Superior temporal gyrus (tissue), 1 donor: Measurements from ENCODE around the gene OR5A1.
"Not testable (repeated sequence)": the region's sequence is repeated elsewhere in the genome, so short reads cannot be mapped to it uniquely, and the experiment has no call there.

Source experiments
- DNase-seq: peaks from one replicate; pipeline ENCODE4 v3.0.0-alpha.2; 2016; ENCODE audit errors: extremely low spot score

Gene OR5A1

DNA sequence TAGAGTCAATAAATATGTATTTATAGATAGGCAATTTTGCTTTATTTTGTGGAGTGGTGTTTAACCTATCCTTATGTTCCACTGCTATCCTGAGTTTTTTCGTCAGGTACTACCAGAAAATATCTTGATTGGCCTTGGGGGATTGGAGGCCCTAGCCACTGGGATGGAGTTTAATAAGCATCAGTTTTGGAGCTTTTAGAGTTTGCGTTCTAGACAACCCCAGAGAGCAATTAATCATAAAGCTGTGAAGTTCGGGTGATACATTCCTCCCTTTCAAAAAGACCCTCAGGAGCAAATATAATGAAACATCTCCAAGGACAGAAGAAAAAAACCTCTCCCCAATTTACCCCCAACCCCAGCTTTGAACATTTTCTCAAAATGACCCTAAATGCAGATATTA is at the start of gene OR5A1:
Gene OR5A1 (plus strand): TSS at position 301 of the 400 bp plus-strand sequence. CDS start 6,700 bp downstream, outside the sequence.
- DNase-seq = no peak

DNA sequence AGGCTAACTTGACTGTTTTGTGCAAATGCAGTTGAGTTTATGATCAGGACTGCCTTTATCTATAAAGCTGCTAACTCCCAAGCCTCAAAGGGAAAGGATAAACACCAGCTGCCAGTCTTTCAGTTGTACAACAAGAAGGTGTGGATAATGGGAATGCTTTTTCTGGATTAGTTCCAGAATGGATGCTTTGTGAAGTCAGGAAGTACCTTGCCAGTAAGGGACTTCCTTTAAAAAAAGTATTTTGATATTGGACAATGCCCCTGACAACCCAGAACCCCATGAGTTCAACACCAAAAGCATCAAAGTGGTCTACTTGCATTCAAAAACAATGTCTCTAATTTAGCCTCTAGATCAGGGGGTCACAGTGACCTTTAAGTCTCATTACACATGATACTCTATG is 42.1 kb upstream of the OR5A1 start:
- no peak for DNase-seq

DNA sequence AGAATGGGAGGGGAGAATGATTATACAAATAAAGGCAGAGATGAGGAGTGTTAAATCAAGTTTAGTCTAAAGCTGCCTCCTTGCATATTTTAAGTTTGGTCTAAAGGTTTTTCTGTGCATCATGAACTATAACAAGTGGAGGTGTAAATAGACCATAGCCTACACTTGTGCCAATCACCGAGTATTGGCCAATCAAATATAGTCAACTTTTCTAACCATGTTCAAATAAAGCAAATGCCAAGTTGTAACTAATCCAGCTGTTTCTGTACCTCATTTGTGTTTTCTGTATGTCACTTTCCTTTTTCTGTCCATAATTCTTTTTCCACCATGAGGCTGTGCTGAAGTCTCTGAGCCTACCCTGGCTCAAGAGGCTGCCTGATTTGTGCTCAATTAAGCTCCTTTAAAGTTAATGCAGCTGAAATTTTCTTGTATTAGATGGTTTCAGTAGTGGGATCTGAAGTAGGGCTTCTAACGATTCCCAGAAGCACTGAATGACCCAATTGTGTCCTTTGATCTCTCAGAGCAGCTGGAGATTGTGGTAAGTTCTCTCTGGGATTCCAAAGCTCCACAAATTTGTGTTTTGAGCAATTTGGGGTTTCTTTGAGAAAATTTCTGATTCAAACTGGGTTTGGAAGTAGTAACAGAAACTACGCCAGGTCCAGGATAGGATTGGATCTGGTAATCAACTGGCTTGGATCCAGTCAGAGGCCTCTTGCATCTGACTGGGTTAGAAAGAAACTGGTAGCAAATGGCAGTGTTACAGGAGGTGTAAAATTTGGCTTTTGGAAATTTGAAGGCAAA is 35.6 kb upstream of the OR5A1 start:
- no peak for DNase-seq

DNA sequence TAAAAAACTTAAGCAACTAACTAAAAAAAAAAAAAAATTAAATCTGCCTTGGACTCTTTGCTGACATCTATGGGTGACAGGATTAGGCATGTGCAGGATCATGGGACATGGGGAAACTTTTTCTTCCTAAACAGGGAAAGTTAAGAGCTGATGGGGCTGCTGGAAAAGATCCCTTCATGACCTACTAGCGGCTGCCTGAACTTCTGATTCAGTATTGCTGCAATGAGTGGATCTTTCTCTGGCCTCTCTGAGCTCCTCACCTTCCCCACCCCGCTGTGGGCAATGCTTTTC is 35.1 kb upstream of the OR5A1 start:
- DNase-seq = no peak

DNA sequence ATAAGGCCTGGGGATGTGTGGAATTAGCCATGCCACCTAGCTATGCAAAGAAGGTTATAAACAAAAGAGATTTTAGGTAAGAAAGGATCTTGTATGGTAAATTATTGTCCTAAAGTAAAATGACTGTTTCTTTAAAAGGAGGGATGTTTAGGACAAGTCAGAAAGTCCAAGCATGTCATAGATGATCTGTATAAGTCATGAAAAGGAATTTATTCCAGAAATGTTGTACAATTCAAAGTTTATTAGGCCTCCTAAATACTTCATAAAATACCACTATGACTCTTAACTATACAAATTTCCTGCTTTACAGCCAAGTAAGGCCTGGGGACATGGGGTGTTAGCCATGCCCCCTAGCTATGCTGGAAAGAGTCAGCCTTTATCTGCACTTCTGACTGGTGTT is 32.7 kb upstream of the OR5A1 start:
- no peak for DNase-seq

DNA sequence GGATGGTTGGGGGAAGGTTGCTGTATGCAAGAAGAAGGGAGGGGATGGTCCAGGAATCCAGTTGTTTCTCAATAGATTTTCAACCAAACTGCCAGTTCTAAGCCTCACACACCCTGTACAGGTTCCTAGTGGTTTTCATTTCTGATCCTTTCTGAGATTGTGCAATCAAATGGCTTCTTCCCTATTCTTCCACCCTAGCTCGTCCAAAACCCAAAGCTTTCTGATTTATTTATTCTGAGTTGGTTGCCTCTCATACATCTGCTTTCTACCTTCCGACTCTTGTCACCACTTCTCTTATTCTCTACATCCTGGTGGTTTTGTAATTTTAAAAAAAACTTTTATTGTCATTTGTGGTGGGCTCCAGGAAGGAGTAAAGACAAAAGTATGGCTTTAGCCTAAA is 22.6 kb upstream of the OR5A1 start:
- DNase-seq = no peak

DNA sequence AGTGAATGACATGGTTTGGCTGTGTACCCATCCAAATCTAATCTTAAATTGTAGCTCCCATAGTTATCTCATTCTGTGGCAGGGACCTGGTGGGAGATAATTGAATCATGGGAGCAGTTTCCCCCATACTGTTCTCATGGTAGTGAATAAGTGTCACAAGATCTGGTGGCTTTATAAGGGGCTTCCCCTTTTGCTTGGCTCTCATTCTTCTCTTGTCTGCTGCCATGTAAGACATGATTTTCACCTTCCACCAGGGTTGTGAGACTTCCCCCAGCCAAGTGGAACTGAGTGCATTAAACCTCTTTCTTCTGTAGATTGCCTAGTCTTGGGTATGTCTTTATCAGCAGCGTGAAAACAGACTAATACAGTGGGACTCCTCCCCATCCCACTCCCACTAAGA is 21.2 kb upstream of the OR5A1 start:
- no peak for DNase-seq

DNA sequence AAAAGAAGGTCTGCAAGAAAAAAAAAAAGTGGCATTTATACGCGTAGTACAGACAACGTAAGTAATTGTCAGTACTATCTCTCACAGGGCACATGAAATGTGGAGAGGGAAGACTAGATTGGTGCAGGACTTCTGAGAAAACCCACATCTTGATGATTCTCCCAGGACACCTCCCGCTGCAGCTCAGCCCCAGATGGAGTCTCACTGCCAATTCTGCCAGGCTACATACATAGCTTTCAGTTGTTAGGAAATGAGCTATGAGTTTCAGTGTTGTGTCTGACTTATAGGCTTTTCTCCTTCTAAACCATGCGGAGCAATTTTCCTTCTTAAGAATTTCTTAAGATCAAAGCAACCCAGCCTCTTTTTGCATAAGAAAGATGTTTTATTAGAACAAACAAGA is 19.7 kb upstream of the OR5A1 start:
- DNase-seq = peak; percentile 43

DNA sequence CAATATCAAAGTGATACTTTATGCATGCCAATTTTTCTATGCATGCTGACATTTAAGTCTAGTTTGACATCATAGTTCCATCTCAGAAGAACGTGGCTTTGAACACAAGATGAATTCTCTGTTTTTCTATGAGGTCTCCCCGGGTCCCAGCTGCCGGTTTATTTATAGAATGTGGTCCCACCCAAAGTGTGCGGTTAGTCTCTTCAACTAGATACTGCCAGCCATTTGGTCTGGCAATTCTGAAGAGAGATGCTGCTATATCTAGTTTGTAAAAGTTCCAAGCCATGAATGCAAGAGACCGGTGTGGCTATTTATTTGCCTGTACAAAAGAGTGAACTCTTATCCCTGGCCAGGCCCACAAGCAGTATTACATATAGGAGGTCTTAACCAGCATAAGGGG is 19.2 kb upstream of the OR5A1 start:
- peak; percentile 12 for DNase-seq

DNA sequence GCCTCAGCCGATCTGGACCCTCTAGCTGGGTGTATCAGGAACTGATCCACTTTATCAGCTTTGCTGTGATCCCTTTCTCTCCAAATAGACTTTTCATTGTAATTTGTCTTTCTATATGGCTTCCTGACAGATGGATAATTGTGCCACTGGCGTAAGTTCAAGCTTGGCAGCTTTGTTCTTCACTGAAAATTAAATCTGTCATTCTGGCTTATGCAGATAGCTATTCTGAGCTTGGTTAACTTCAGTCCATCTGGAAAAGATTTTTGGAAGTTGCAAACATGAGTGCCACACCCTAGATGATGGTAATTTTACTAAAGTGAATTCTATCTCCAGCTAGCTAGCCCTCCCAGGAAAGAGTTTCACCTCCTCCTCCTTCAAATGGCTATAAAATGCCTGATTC is 18.1 kb upstream of the OR5A1 start:
- DNase-seq = peak; percentile 55

DNA sequence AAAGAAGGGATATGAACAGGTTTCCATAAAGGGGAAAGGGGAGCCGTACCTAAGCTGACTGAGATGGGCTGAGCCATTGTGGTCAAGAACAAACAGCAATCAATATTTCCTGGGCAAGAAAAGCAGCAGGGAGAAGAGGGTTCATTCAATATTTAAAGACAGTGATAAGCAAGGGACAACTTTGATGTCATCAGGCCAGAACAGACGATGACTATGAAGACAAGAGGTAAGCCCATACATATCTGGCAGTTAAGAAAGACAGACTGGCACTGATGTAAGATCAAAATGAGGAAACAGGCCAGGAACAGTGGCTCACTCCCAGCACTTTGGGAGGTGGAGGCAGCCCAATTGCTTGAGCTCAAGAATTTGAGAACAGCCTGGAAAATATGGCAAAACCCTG is 12.4 kb upstream of the OR5A1 start:
- no peak for DNase-seq

DNA sequence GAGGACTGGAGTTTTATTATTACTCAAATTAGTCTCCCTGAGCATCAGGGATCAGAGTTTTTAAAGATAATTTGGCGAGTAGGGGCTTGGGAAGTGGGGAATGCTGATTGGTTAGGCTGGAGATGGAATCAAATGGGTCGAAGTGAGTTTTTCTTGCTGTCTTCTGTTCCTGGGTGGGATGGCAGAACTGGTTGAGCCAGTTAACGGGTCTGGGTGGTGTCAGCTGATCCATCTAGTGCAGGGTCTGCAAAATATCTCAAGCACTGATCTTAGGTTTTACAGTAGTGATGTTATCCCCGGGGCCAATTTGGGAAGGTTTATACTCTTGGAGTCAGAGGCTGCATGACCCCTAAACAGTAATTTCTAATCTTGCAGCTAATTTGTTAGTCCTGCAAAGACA is 11.1 kb upstream of the OR5A1 start:
- DNase-seq = no peak

DNA sequence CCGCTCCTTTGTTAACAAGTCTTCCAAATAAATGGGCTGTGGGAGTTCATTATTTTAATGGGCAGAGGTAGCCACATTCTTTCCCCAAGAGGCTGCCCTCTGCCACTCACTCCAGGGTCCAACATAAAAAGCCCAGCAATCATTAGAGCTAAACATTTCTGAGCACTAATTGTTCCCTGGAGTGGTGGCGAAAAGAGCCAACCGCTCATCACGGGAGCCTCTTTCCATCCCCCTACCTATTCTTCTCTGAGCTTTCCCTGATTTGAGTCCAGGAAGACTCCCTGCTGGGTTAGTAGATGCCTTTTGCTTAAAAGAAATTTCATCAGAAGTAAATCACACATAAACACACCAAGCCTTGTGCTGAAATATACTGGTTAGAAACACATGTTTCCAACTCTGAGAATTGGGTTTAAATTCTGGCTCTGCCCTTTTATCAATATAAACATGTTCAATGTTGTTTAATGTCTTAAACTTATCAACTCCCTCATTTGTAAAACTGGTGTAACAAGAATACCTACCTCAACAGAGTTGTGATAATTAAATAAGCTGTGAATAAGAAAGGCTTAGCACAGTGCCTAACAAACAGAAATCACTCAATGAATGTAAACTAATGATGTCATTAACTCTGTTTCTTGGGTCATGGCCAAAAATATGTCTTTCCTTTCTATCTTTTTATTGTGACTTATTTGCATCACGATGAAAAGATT is 9.8 kb upstream of the OR5A1 start, which contains the start of gene OR5A2:
Gene OR5A2 (minus strand): TSS at position 53 of the 707 bp plus-strand sequence. CDS start 3,460 bp downstream, outside the sequence.
- DNase-seq = no peak

DNA sequence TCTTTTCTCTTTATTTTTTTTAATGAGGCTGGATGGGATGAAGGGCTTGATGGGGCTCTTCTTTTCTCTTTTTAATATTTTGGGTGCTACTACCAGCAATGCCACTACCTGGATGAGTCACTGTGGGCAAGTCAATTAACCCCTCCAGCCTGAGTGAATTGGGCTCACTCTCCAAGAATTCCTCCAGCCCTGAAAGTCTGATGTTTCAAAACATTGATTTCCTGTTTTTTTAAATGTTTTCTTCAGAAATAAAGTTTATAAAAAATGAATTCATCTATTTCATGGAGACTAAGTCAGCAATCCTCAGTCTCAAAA is 9.2 kb upstream of the OR5A1 start:
- DNase-seq = no peak

DNA sequence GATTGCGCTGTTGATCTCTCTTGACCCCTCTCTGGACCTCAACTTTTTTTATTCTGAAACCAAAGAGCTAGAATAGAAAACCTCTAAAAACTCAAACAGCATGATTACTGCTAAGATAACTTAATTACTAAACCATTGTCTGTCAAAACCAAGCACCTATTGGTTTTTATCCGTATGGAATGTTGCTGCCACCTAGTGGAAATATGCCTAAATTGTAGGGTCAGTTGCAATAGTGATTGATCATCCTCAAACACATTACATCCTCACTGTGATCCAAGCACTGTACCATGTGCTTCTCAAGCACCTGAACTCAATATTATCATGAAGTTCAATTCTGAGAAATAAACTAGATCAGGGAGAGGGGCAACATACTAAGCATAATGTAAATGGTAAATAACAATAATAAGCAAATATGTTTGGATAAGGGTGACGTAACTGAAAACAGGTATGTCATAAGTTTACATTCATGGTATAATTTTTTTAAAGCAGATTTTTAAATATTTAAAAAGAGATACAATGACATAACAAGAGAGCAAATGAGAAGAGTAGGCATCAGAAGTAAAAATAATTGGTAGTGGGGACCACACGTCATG is 6.2 kb upstream of the OR5A1 start:
- DNase-seq = peak; percentile 77

DNA sequence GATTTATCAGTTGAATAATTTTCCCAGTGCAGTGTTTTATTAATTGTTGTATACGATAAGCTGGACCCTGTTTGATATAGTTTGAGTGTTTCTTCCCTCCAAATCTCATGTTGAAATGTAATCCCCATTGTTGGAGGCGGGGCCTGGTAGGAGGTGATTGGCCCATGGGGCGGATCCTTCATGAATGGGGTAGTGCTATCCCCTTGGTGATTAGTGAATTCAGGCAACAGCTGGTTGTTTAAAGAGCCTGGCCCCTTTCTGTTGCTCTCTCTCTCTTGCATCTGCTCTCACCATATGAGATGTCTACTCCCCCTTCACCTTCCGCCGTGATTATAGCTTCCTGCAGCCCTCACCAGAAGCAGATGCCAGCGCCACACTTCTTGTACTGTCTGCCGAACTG is 1.5 kb downstream of the OR5A1 start:
- DNase-seq = no peak

DNA sequence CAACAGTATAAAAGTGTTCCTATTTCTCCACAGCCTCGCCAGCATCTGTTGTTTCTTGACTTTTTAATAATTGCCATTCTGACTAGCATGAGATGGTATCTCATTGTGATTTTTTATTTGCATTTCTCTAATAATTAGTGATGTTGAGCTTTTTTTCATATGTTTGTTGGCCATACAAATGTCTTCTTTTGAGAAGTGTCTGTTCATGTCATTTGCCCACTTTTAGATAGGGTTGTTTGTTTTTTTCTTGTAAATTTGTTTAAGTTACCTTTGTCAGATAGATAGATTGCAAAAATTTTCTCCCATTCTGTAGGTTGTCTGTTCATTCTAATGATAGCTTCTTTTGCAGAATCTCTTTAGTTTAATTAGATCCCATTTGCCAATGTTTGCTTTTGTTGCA is 9.4 kb downstream of the OR5A1 start:
- DNase-seq = not testable (repeated sequence)

DNA sequence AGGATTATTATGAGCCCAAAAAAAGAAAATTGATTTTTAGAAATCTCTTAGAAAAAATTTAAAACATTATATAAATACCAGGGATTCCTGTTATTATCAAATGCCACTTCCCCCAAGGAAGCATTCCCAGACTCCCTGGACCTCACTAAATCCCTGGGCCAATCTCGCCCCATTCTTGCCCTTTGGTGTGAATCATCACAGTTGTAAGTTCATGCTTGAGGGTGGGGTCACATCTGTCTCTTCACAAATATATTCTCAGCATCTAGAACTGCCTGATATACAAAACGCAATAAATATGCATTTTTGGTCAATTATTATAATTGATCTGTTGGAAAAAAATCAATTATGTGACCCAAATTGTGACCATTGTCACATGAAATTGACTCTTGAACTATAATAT is 12.2 kb downstream of the OR5A1 start:
- no peak for DNase-seq

DNA sequence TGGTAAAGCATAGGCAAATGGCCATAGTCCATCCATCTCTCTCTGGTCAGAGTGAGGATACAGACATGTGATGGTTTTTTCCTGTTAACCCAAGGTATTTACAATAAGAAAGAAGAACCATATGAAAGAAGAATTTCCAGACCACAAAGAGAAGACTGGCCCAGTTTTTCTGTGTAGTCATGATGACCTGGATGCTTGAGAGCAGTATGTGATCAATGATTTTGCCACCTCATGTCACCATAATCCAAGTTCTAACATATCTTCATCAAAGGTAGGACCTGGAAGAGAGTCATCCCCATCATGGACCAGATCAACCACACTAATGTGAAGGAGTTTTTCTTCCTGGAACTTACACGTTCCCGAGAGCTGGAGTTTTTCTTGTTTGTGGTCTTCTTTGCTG is 20.4 kb downstream of the OR5A1 start, which contains the start of gene OR4D6:
Gene OR4D6 (plus strand): TSS at position 301 of the 400 bp plus-strand sequence. CDS start 0 bp downstream, at position 301.
- no peak for DNase-seq

DNA sequence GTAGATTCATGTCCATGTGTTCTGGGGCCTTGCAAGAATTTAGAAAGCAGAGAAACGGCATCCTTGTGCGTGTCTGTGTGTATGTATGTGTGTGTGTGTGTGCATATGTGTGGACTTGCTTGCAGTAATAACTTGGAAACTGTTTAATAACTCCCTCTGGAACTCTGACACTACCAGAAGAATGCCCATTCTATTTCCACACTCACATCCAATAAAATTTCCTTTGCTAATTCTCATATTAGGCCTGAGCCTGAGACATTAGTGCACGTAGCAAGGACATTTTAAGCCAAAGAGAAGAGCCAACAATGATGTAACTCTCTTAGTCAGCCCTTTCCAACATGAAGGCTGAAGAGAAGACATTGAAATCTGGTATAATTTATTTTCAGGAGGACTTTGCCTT is 23.6 kb downstream of the OR5A1 start:
- no peak for DNase-seq

DNA sequence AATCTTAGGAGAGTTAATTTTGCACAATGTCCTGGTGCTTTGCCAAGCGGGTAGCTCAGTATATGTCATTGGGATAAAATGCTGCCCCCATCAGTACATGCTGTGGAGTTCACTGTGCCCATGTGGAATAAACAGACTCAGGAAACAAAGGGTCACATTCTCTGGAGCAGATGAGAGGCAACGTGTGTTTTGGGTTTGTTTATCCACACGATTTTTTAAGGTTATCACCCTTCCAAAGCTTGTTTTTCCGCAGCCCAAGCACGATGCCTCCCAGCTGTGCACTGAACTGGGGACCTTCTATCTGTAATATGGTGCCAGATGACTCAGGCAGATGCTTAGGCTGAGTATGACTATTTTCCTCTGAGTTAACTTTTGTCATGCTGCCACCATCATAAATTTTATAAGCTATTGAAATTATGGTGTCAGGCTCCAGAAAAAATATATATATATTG is 26.9 kb downstream of the OR5A1 start:
- DNase-seq = no peak

DNA sequence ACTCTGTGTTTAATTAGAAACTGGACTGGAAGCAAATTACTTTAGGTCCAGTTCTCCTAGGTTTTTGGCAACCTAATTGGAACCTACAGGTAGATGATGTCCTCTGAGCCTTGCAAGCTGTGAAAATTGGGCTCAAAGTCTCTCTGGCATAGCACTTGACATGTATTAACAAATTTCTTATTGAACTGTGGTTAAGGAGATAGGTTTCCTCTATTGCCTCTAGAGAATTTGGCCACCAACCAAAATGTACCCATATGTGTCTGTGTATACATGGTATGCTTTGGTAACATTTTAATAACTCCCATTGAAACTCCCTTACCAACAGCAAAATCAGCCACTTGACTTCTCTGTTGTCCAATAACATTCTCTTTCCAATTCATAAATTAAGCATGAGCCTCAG is 36.7 kb downstream of the OR5A1 start, which contains the start of gene OR4D10:
Gene OR4D10 (plus strand): TSS at position 301 of the 400 bp plus-strand sequence. CDS start 4,115 bp downstream, outside the sequence.
- DNase-seq = no peak

DNA sequence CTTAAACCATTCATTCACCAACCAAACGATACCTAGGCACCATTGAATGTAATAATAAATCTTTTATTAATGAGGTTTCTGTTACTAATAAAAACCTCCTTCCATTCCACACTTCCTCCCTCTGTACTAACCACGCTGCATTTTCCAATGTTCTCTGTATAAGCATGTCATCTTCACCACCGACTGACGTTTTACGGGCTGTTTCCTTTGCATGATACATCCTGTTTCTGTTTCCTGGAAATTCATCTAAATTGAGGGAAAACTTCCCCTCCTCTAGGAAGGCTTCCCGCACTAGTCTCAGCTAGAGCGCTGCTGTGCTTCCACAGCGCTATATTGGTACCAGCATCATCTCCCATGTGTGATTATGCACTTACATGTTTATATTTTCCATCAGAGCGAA is 38.9 kb downstream of the OR5A1 start:
- no peak for DNase-seq
